Measurements from ENCODE around the gene SLC39A13. TPM values are rescaled to one million over a fixed set of nuclear protein-coding genes. Genes with fewer than 3 reads are reported as not detected.

Gene SLC39A13
- total RNA-seq, 4 donors from 2014 or later = 68.8 to 218 (median 78.9) TPM

DNA sequence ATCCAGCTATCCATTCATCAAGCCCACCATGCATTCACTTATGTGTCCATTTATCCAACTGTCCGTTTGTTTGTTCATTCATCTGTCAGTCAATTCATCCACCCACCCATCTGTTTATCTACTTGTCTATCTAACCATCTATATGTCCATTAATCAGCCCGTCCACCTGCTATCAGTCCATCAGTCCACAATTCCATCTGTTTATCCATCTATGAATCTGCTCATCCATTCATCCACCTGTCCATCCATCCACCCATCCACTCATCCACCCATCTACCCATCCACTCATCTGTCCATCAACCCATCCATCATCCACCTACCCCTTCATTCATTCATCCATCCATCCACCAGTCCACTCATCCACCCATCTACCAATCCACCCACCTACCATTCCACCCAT, 29.1 kb upstream of the SLC39A13 start:
- Histone ChIP-seq H3K27ac (no peak overlapping the region), H3K4me1 (peaks cover 0 to under 1% (median 0%) of the 10 kb centered on the region in 3 donors), H3K9me3 (no peaks in the 10 kb centered on the region), H3K4me3 (no peak overlapping the region), H3K36me3 (no peaks in the 10 kb centered on the region), H3K27me3 (no peaks in the 10 kb centered on the region)
- TF ChIP-seq POLR2A (IDR thresholded peaks at IDR 0.05) (no peak), POLR2AphosphoS5 (IDR thresholded peaks at IDR 0.05) (no peak), EP300 (IDR thresholded peaks at IDR 0.05) (no peak)
- TF ChIP-seq, protein P1, sequence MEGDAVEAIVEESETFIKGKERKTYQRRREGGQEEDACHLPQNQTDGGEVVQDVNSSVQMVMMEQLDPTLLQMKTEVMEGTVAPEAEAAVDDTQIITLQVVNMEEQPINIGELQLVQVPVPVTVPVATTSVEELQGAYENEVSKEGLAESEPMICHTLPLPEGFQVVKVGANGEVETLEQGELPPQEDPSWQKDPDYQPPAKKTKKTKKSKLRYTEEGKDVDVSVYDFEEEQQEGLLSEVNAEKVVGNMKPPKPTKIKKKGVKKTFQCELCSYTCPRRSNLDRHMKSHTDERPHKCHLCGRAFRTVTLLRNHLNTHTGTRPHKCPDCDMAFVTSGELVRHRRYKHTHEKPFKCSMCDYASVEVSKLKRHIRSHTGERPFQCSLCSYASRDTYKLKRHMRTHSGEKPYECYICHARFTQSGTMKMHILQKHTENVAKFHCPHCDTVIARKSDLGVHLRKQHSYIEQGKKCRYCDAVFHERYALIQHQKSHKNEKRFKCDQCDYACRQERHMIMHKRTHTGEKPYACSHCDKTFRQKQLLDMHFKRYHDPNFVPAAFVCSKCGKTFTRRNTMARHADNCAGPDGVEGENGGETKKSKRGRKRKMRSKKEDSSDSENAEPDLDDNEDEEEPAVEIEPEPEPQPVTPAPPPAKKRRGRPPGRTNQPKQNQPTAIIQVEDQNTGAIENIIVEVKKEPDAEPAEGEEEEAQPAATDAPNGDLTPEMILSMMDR (IDR thresholded peaks at IDR 0.05) = no peak
- 69 to 81% methylated on average over 2 of the region's 2 CpGs for WGBS, 2 donors (ENCODE audit: low coverage in 1 of 2)
- ATAC-seq = no peak

- Histone ChIP-seq H3K27ac (no peak overlapping the region), H3K4me1 (no peaks in the 10 kb centered on the region), H3K4me3 (no peak overlapping the region), H3K9me3 (no peaks in the 10 kb centered on the region), H3K36me3 (no peaks in the 10 kb centered on the region), H3K27me3 (no peaks in the 10 kb centered on the region)
- TF ChIP-seq POLR2A (IDR thresholded peaks at IDR 0.05) (no peak), POLR2AphosphoS5 (IDR thresholded peaks at IDR 0.05) (no peak), EP300 (IDR thresholded peaks at IDR 0.05) (no peak)
- TF ChIP-seq, protein P1 (IDR thresholded peaks at IDR 0.05) = no peak
- WGBS, 2 donors (ENCODE audit: low coverage in 1 of 2) = 100% methylated on average over 1 to 2 of the region's 2 CpGs
- ATAC-seq = no peak
These were observed 28.3 kb upstream of the SLC39A13 start for GRCh38 chr11:47380078-47380477.

DNA sequence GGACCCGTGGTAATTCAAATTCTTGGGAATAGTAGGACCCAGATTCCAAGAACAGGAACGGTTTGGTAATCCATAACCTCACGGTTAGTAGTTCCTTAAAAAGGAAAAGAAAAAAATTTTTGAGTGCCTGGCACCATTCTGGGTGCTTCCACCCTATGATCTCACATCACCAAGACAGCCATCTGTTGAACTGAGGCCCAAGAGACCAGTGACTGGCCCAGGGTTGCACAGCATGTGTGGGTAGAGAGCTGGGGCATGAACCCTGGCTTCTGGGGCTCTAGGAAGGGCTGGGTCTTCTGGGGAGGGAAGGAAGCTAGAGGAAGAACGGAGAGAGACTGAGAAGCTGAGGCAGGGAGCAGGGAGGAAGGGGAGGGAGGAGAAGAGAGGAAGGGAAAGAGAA, 25.3 kb upstream of the SLC39A13 start:
- no peak overlapping the region for H3K27ac ChIP-seq
- no peaks in the 10 kb centered on the region for H3K27me3 ChIP-seq
- H3K36me3 ChIP-seq = no peaks in the 10 kb centered on the region
- no peaks in the 10 kb centered on the region for H3K9me3 ChIP-seq
- H3K4me1 ChIP-seq = no peaks in the 10 kb centered on the region
- 52 to 82% methylated on average over 1 to 3 of the region's 4 CpGs for WGBS, 2 donors (ENCODE audit: low coverage in 1 of 2)
- TF ChIP-seq EP300 (IDR thresholded peaks at IDR 0.05) = no peak
- no peak for ATAC-seq
- H3K4me3 ChIP-seq = no peak overlapping the region

DNA sequence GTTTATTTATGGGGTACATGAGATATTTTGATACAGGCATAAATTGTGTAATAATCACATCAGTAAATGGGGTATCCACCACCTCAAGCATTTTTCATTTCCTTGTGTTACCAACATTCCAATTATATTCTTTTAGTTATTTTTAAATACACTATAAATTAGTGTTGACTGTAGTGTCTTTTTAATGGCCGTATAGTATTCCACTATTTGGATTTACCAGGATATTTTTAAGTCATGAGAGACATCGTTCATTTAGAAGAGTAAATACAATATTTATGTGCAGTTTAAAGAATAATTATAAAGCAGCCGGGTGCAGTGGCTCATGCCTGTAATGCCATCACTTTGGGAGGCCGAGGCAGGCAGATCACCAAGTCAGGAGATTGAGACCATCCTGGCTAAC, 23.9 kb upstream of the SLC39A13 start:
- Histone ChIP-seq H3K4me3 (no peak overlapping the region), H3K27me3 (no peaks in the 10 kb centered on the region), H3K27ac (no peak overlapping the region), H3K9me3 (no peaks in the 10 kb centered on the region), H3K4me1 (no peaks in the 10 kb centered on the region), H3K36me3 (no peaks in the 10 kb centered on the region)
- WGBS, 2 donors (ENCODE audit: low coverage in 1 of 2) = 91 to 95% methylated on average over 3 to 4 of the region's 4 CpGs
- TF ChIP-seq POLR2A (IDR thresholded peaks at IDR 0.05) = no peak
- no peak for TF ChIP-seq EP300 (IDR thresholded peaks at IDR 0.05)
- TF ChIP-seq, protein P1 (IDR thresholded peaks at IDR 0.05) = no peak
- no peak for TF ChIP-seq POLR2AphosphoS5 (IDR thresholded peaks at IDR 0.05)
- ATAC-seq = no peak

GRCh38 chr11:47387944-47388696, 20.3 kb upstream of the SLC39A13 start:
- 93% methylated on average over 2 of the region's 13 CpGs; no CpG with 5 or more reads in 1 of the 2 donors for WGBS, 2 donors (ENCODE audit: low coverage in 1 of 2)
- Histone ChIP-seq H3K27me3 (no peaks in the 10 kb centered on the region), H3K36me3 (no peaks in the 10 kb centered on the region), H3K27ac (no peak overlapping the region), H3K4me3 (no peak overlapping the region), H3K9me3 (no peaks in the 10 kb centered on the region), H3K4me1 (no peaks in the 10 kb centered on the region)
- ATAC-seq = no peak
- TF ChIP-seq POLR2A (IDR thresholded peaks at IDR 0.05) = no peak
- TF ChIP-seq, protein P1 (IDR thresholded peaks at IDR 0.05) = no peak
- no peak for TF ChIP-seq EP300 (IDR thresholded peaks at IDR 0.05)
- TF ChIP-seq POLR2AphosphoS5 (IDR thresholded peaks at IDR 0.05) = no peak

All from gastroesophageal sphincter (tissue), 4 donors.